Stomach smooth muscle (tissue), 2 donors: ENCODE data around the gene CLK2.
A peak's percentile ranks its signal among the peaks of the same experiment; 100 is the strongest.
"Not testable (repeated sequence)": the region's sequence is repeated elsewhere in the genome, so short reads cannot be mapped to it uniquely, and the experiment has no call there.

Source experiments
- H3K27ac ChIP-seq: one replicate; pipeline ENCODE4 v1.7.0; 2013; ENCODE audit warnings: mild to moderate bottlenecking, low read length, inconsistent platforms
- H3K27me3 ChIP-seq, 2 donors: one replicate each; pipeline ENCODE4 v1.7.0; 2013; ENCODE audit warnings: low read length in 2 of 2; ENCODE audit not compliant: insufficient read depth in 2 of 2, control insufficient read depth in 1 of 2
- H3K36me3 ChIP-seq, 2 donors: one replicate each; pipeline ENCODE4 v1.7.0; 2013; ENCODE audit warnings: low read length in 2 of 2; ENCODE audit not compliant: control insufficient read depth in 2 of 2, insufficient read depth in 2 of 2
- H3K4me1 ChIP-seq: one replicate; pipeline ENCODE4 v1.7.0; 2013; ENCODE audit warnings: low read length; ENCODE audit not compliant: control insufficient read depth, insufficient read depth
- H3K4me3 ChIP-seq, 2 donors: one replicate each; pipeline ENCODE4 v1.7.0; 2013; ENCODE audit warnings: low read length in 2 of 2
- H3K9ac ChIP-seq, 2 donors: one replicate each; pipeline ENCODE4 v1.7.0; 2013; ENCODE audit warnings: low read length in 2 of 2, mild to moderate bottlenecking in 1 of 2
- H3K9me3 ChIP-seq, 2 donors: one replicate each; pipeline ENCODE4 v1.7.0; 2013; ENCODE audit warnings: low read length in 2 of 2; ENCODE audit not compliant: control insufficient read depth in 2 of 2
- donor health status: healthy.
- donor health status: Pancreatic carcinoma.

The CLK2 gene

DNA sequence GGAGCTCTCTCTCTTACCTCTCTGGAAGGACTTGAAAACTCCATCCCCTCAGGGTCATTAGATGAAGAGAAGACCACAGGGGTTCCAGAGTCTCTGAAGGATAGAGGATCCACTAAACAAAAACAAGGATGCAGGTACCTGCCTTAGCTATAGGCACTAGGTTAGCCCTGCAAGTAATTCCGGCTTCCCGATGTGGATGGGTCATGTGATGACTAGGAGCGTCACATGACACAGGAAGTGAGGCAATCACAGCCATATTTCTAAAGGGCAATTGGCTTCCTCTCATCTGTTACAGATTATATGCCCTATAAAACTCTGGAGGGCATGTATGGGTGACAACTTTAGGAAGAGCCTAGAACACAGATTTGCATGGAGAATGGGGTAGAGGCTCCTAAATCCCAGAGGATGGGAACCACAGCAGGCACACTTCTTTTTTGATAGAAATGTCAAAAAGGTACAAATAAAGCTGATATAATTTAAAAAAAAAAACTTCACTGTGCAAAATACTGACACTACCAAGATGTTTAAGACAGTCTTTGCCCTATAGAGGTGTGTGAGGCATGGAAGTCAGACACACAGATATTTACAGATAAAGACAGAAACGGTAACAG is 32.1 kb downstream of the CLK2 start:
- H3K36me3 ChIP-seq: peaks cover 3 to 4% of the 10 kb centered on the region in 2 donors
- peaks cover 30% of the 10 kb centered on the region for H3K4me1 ChIP-seq
- peak overlapping the region; percentile 44 to 72 for H3K9ac ChIP-seq
- H3K27ac ChIP-seq: peak overlapping the region; percentile 41
- peak overlapping the region; percentile 64 to 69 for H3K4me3 ChIP-seq
- H3K9me3 ChIP-seq: no peaks in the 10 kb centered on the region
- no peaks in the 10 kb centered on the region for H3K27me3 ChIP-seq

DNA sequence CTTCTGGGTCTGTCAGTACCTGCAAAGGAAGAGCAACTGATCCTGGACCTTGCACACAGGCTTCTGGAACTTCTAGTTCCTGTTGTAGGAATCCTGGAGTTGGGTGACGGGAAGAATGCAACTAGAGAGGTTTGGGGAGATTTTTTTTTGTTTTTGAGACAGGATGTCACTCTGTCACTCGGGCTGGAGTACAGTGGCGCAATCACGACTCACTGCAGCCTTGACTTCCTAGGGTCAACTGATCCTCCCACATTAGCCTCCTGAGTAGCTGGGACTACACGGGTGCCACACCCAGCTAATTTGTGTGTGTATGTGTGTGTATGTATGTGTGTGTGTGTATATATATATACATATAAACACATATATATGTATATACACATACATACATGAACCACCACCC is 36.9 kb downstream of the CLK2 start:
- H3K4me3 ChIP-seq: no peak overlapping the region
- H3K4me1 ChIP-seq: peaks cover 22% of the 10 kb centered on the region
- H3K9ac ChIP-seq: no peak overlapping the region
- H3K27ac ChIP-seq: no peak overlapping the region
- peaks cover 6 to 7% of the 10 kb centered on the region in 2 donors for H3K36me3 ChIP-seq
- H3K9me3 ChIP-seq: no peaks in the 10 kb centered on the region
- H3K27me3 ChIP-seq: no peaks in the 10 kb centered on the region

DNA sequence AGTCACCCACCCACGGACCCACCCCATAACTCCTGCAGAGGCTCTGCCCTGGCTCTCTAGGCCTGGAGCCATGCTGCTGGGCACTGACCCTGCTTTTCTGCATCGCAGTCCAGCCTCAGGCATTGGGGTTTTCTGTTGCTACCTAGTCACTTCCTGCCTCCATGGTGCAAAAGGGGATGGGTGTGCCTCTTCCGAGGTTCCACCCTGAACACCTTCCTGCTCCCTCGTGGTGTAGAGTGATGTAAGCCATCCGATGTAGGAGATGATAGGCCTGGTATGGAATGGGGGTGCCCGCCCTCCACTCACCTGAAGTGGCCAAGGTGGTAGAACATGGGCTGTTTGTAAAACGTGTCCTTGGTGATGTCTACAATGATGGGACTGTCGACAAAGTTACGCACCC is 37.9 kb downstream of the CLK2 start:
- not testable (repeated sequence) for H3K9ac ChIP-seq, H3K27ac ChIP-seq, H3K4me3 ChIP-seq, H3K36me3 ChIP-seq, H3K9me3 ChIP-seq, H3K27me3 ChIP-seq
- H3K4me1 ChIP-seq: peaks cover 16% of the 10 kb centered on the region

DNA sequence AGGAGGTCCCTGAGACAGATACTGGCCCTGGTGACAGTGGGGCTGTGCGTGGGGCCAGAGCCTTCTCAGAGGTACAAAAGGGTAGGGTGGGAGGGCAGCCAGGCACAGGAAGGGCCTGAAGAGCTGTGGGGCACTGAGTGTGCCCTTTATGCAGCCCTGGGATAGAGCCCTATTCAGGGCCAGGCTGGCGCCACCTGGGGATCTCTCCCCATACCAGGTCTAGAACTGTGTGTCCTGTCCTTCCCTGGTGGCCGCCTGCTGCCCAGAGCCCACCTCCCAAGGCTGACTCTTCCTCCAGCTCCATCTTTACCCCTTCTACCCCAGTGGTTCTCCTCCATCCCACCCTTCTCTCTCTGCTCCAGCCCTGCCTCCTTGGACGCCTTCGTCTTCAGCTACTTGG is 39.8 kb downstream of the CLK2 start:
- H3K9ac ChIP-seq, H3K27me3 ChIP-seq, H3K36me3 ChIP-seq, H3K27ac ChIP-seq, H3K9me3 ChIP-seq, H3K4me3 ChIP-seq: not testable (repeated sequence)
- H3K4me1 ChIP-seq: peaks cover 14% of the 10 kb centered on the region

DNA sequence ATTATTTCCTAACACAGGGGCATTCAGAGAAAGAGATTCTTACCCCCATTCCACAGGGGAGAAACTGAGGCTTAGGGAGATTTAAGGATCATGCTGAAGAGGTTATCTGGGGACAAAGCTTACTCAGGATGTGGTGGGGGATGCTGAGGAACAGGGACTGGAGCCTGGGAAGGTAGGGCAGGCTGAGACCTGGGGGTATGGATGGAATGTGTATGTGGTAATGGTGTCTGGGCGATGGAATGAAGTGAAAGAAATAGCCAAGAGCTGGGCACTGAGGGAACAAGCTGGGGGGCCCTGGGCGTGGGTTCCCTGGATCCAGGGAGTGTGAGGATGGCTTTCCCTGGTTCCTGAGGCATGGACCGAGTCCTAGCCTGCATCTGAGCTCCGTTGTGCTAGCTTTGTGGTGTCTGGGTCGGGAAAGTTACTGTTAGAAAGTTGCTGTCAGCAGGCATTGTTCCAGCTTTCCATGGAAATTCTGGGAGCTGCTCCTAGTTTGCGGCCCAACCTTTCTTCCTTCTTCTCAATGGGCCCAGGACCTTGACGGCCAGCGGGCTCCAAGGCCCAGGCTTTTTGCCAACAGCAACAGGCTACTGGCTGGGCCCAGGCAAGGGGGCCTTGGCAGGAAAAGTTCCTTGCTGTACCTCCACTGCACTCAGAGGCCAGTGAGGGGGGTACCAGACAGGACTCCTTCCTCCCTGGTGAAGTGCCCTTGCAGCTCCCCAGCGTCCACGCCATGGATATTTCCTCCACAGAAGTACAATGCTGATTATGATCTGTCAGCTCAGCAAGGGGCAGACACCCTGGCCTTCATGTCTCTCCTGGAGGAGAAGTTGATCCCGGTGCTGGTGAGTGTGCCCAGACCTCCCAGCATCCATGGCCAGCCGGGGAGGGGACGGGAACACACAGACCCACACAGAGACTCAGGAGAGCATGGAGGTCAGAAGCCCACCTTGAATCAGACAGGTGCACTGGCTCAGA is 41.0 kb downstream of the CLK2 start:
- H3K4me3 ChIP-seq, H3K36me3 ChIP-seq, H3K9ac ChIP-seq, H3K27me3 ChIP-seq, H3K9me3 ChIP-seq: not testable (repeated sequence)
- H3K4me1 ChIP-seq: peaks cover 23% of the 10 kb centered on the region
- peak overlapping the region; percentile 73 for H3K27ac ChIP-seq

DNA sequence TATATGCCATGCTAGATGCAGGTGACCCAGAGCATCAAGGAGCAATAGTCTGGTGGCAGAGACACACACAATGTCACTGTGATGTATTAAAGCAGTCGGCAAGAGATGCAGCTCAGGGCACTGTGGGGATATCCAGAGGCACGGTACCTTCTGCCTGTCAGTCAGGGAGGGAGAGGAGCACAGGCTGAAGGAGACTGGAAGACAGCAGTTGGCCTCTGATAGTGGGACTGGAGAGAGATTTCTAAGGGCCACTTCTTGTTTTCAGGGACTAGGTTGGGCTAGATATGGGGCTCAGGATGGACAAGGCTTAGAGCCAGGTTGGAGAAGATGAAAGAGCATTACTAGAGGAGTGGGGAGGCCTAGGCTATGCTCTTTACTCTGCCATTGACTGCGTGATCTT is 42.0 kb downstream of the CLK2 start:
- not testable (repeated sequence) for H3K4me3 ChIP-seq, H3K27me3 ChIP-seq, H3K9me3 ChIP-seq, H3K36me3 ChIP-seq, H3K9ac ChIP-seq
- H3K4me1 ChIP-seq: peaks cover 29% of the 10 kb centered on the region
- peak overlapping the region; percentile 73 for H3K27ac ChIP-seq

DNA sequence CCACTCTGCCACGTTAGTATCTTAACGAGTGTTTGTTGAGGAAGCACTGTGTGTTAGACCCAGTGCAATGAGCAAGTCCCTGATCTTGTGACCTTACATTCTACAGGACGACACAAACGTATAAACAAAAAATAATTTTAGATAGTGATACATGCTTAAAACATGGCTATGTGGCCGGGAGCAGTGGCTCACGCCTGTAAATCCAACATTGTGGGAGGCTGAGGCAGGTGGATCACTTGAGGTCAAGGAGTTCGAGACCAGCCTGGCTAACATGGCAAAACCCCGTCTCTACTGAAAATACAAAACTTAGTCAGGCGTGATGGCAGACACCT is 45.2 kb downstream of the CLK2 start:
- H3K9ac ChIP-seq: peak overlapping the region; percentile 62 to 87
- peak overlapping the region; percentile 85 for H3K27ac ChIP-seq
- H3K4me3 ChIP-seq: peak overlapping the region; percentile 80 to 81
- no peaks in the 10 kb centered on the region for H3K9me3 ChIP-seq
- H3K27me3 ChIP-seq: no peaks in the 10 kb centered on the region
- no peaks in the 10 kb centered on the region for H3K36me3 ChIP-seq
- peaks cover 31% of the 10 kb centered on the region for H3K4me1 ChIP-seq

DNA sequence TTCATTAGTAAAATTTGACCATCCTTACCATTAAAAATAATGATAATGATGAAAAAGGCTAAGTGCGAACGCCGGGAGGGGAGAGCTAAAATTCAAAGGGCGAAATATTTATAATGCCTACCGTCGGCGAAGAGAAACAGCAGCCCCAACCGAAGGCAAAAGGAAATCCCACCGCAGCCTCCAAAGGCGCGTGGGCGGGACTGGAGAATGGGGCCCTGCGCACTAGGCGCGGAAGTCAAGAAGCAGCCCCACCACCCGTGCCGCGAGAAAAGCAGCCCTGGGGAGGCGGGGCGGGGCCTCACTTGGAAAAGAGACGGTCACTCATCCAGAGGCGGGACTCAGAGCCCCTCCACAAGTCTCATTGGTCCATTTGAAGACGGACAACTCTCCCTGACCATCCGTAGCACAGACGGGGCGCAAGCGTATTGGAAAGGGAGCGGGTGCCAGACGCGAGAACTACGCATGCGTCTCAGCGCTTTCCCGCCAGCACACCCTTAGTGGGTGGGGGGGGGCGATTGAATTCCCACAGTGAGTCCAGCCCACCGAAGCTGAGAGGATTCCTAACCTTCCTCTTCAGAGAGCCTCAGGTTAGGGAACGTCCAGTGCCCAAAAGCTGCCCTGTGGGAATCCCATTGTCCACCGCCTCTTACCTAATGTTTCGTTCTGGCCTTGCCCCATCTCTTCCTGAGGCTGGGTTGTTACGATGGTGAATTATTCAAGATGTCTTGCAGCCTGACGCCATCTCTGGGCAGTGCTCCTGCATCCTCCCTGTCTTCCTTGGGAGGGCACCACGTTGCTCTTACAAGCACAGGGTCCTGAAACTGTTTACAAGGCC is 45.8 kb downstream of the CLK2 start:
- H3K27me3 ChIP-seq: no peaks in the 10 kb centered on the region
- peak overlapping the region; percentile 62 to 87 for H3K9ac ChIP-seq
- peaks cover 27% of the 10 kb centered on the region for H3K4me1 ChIP-seq
- H3K27ac ChIP-seq: peak overlapping the region; percentile 85
- H3K36me3 ChIP-seq: no peaks in the 10 kb centered on the region
- H3K4me3 ChIP-seq: peak overlapping the region; percentile 80 to 81
- no peaks in the 10 kb centered on the region for H3K9me3 ChIP-seq

DNA sequence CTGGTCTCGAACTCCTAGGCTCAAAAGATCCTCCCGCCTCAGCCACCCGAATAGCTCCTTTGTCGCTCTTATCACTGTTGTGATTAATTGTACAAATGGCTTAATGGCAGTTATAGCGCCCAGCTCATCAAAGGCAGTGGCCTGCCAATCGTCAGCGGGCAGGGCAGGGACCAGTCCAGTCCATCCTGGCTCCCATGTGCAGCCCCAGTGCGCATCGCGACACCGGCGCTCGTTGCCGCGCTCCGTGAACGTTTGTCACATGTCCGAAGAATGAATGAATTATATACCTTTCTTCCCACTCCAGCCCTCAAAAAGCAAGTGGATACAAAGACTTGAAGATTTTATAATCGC is 46.4 kb downstream of the CLK2 start:
- peak overlapping the region; percentile 85 for H3K27ac ChIP-seq
- H3K4me3 ChIP-seq: peak overlapping the region; percentile 80 to 81
- H3K27me3 ChIP-seq: no peaks in the 10 kb centered on the region
- H3K9me3 ChIP-seq: no peaks in the 10 kb centered on the region
- peak overlapping the region; percentile 62 to 66 for H3K9ac ChIP-seq
- peaks cover 21% of the 10 kb centered on the region for H3K4me1 ChIP-seq
- H3K36me3 ChIP-seq: no peaks in the 10 kb centered on the region

DNA sequence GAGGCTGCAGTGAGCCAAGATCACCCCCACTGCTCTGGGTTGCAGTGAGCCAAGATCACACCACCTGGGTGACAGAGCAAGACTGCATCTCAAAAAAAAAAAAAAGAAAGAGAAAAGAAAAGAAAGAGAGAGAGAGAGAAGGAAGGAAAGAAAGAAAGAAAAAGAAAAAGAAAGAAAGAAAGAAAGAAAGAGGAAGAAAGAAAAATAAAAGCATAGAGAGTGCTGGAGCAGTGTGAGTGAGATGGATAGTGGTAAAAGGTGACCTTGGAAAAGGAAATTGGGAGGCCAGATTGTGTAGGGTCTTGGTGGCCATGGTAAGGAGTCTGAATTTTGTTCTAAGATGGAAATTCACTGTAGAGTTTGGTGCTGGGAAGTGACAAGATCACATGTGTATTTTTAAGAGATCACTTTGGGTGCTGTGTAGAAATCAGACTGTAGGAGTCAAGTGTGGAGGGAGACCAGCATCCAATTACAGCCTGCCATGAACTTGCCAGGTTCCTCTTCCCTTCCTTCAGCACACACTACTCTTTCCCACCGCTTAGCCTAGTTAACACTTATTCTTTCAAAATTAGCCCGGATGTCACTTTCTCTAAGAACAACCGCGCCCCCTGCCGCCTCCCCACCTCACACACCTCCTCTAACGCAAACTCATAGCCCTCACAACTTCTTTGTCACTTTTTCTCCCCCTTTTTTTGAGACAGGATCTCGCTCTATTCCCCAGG is 47.0 kb downstream of the CLK2 start:
- Histone ChIP-seq H3K27me3 (no peaks in the 10 kb centered on the region), H3K36me3 (no peaks in the 10 kb centered on the region), H3K4me1 (peaks cover 17% of the 10 kb centered on the region), H3K4me3 (peak overlapping the region; percentile 80 to 81), H3K9me3 (no peaks in the 10 kb centered on the region), H3K9ac (peak overlapping the region; percentile 62 to 66), H3K27ac (peak overlapping the region; percentile 85)
